AG09309 (cell line): Measurements from ENCODE around the gene HAUS2.
"Not testable (repeated sequence)": the region's sequence is repeated elsewhere in the genome, so short reads cannot be mapped to it uniquely, and the experiment has no call there.

Source experiments
- DNase-seq: peaks from one replicate; pipeline ENCODE4 v3.0.0-alpha.2; 2010; ENCODE audit warnings: low read depth
- H3K4me3 ChIP-seq: 2 replicates; pipeline ENCODE4 v1.5.1; 2011; ENCODE audit warnings: mild to moderate bottlenecking, low read depth, low read length, moderate library complexity; ENCODE audit not compliant: control insufficient read depth
- CTCF ChIP-seq: IDR thresholded peaks from 2 replicates; pipeline ENCODE4 v1.5.1; 2011; ENCODE audit warnings: mild to moderate bottlenecking, low read depth, low read length, inconsistent platforms; ENCODE audit not compliant: insufficient read depth, control insufficient read depth; ENCODE audit errors: missing control alignments

Gene HAUS2

GRCh38 chr15:42594095-42594494 lies 45.5 kb downstream of the HAUS2 start:
- DNase-seq, result no peak
- TF ChIP-seq CTCF, result no peak

GRCh38 chr15:42595626-42596240 lies 47.1 kb downstream of the HAUS2 start:
- no peak for DNase-seq
- H3K4me3 ChIP-seq, result no peak overlapping the region
- no peak for TF ChIP-seq CTCF

More at GRCh38 chr15:42594095-42594494, 45.5 kb downstream of the HAUS2 start:
- no peak overlapping the region for H3K4me3 ChIP-seq

GRCh38 chr15:42601316-42601715 lies 52.7 kb downstream of the HAUS2 start:
- not testable (repeated sequence) for H3K4me3 ChIP-seq, DNase-seq

- no peak for TF ChIP-seq CTCF
Observed at GRCh38 chr15:42602501-42602900, 53.9 kb downstream of the HAUS2 start.

GRCh38 chr15:42603978-42604377 lies 55.3 kb downstream of the HAUS2 start:
- TF ChIP-seq CTCF, result no peak
- no peak overlapping the region for H3K4me3 ChIP-seq
- DNase-seq, result no peak

More at GRCh38 chr15:42602501-42602900, 53.9 kb downstream of the HAUS2 start:
- no peak for DNase-seq
- no peak overlapping the region for H3K4me3 ChIP-seq

- no peak for TF ChIP-seq CTCF
- no peak overlapping the region for H3K4me3 ChIP-seq
- DNase-seq, result no peak
Observed at GRCh38 chr15:42604894-42605744, 56.5 kb downstream of the HAUS2 start.

- no peak for TF ChIP-seq CTCF
- no peak overlapping the region for H3K4me3 ChIP-seq
Observed at GRCh38 chr15:42605796-42606195, 57.2 kb downstream of the HAUS2 start.

More at GRCh38 chr15:42605796-42606195, 57.2 kb downstream of the HAUS2 start:
- no peak for DNase-seq
